ENCODE data around the gene KHDC1. TPM values are rescaled to one million over a fixed set of nuclear protein-coding genes. Genes with fewer than 3 reads are reported as not detected.

Gene KHDC1
- total and polyA plus RNA-seq, 2 of the 4 experiments (the other 2 are of a cell fraction), result 1.6 to 5.5 TPM

DNA sequence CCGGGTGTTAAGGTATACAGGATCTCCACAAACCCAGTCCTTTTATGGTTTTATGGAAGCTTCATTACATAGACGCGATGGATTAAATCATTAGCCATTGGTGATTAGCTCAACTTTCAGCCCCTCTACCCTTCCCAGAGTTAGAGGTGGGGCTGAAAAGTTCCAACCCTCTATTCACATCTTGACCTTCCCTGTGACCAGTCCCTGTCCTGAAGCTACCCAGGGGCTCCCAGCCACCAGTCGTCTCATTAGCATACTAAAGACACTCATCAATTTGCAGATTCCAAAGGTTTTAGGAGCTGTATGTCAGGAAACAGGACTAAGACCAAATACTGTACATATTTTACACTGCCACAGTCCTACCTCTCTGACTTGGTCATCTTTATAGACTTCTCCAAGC, 58.7 kb downstream of the KHDC1 start:
- CTCF ChIA-PET, result interaction anchor here (0.5 to 0.6 kb wide), 2 partner anchors 48 to 1676 kb away, joined by 3 read pairs; no protein-coding TSS in a partner anchor
- dilution Hi-C loops (cut with HindIII; ENCODE audit: low sequenced_read_pairs, unreplicated experiment) (no loop called here), intact Hi-C loops (cut with micrococcal nuclease) (no loop called here), in situ Hi-C loops (cut with MboI; ENCODE audit: low sequenced_read_pairs) (no loop called here)
- H3K4me1 ChIP-seq (ENCODE audit: control insufficient read depth, insufficient read depth, low read length), result peaks cover 3% of the 10 kb centered on the region
- H2BK5ac ChIP-seq (ENCODE audit: low read depth, low read length, poor library complexity, severe bottlenecking), result no peak overlapping the region
- H3K79me1 ChIP-seq (ENCODE audit: low read depth in 1 of 2, low read length in 2 of 2), result no peaks in the 10 kb centered on the region
- H4K8ac ChIP-seq (ENCODE audit: low read depth in 2 of 2, low read length in 2 of 2), result no peak overlapping the region
- no peak overlapping the region for H2BK20ac ChIP-seq (ENCODE audit: low read depth, low read length)
- no peak overlapping the region for H3K14ac ChIP-seq (replicated peaks; ENCODE audit: low read depth, low read length)
- no peak for ATAC-seq (ENCODE audit: low read depth)
- H3K4me3 ChIP-seq (ENCODE audit: insufficient read depth, low read depth, low read length), result no peak overlapping the region
- POLR2A ChIA-PET (ENCODE audit: unreplicated experiment), result no interaction called here
- H2BK15ac ChIP-seq (ENCODE audit: low read depth, low read length), result no peak overlapping the region
- DNase-seq, result no peak
- H3K27me3 ChIP-seq (ENCODE audit: control insufficient read depth, insufficient read depth, low read length), result no peaks in the 10 kb centered on the region; the same call in 1 of the 2 replicates
- no peak overlapping the region for H2BK120ac ChIP-seq (ENCODE audit: low read depth, low read length)
- WGBS, 2 experiments (ENCODE audit: extremely low coverage in 2 of 2, insufficient read length in 1 of 2), result 80% methylated on average over 1 of the region's 4 CpGs; no CpG with 5 or more reads in 1 of the 2 experiments
- H3K27ac ChIP-seq (ENCODE audit: insufficient read depth, low read length), result no peak overlapping the region
- H2AK5ac ChIP-seq (ENCODE audit: low read depth, low read length), result no peak overlapping the region
- no peak overlapping the region for H3K9ac ChIP-seq (ENCODE audit: low read depth, low read length)
- H3K18ac ChIP-seq (ENCODE audit: low read depth, low read length), result no peak overlapping the region
- H3K23ac ChIP-seq (ENCODE audit: low read depth, low read length), result no peak overlapping the region
- H4K5ac ChIP-seq (ENCODE audit: low read depth, low read length), result no peak overlapping the region
- H3K56ac ChIP-seq (ENCODE audit: extremely low read depth, insufficient read depth, low read length), result no peak overlapping the region
- no peaks in the 10 kb centered on the region for H4K20me1 ChIP-seq (ENCODE audit: insufficient read depth, low read length)
- no peak overlapping the region for H3K4ac ChIP-seq (ENCODE audit: low read depth, low read length)
- H3K9me3 ChIP-seq (ENCODE audit: control insufficient read depth, insufficient read depth, low read length), result no peaks in the 10 kb centered on the region
- no peaks in the 10 kb centered on the region for H3K36me3 ChIP-seq (ENCODE audit: control insufficient read depth, insufficient read depth, low read length)
- no peak overlapping the region for H2AFZ ChIP-seq (replicated peaks; ENCODE audit: low read length, poor library complexity)
- no peak overlapping the region for H2AK9ac ChIP-seq (replicated peaks; ENCODE audit: low read depth, low read length, poor library complexity)
- TF ChIP-seq MAFK (IDR thresholded peaks at IDR 0.05; ENCODE audit: low read depth, low read length), result no peak
- no peak for TF ChIP-seq RCOR1 (IDR thresholded peaks at IDR 0.05; ENCODE audit: insufficient replicate concordance, low read length)
- TF ChIP-seq, protein P1, sequence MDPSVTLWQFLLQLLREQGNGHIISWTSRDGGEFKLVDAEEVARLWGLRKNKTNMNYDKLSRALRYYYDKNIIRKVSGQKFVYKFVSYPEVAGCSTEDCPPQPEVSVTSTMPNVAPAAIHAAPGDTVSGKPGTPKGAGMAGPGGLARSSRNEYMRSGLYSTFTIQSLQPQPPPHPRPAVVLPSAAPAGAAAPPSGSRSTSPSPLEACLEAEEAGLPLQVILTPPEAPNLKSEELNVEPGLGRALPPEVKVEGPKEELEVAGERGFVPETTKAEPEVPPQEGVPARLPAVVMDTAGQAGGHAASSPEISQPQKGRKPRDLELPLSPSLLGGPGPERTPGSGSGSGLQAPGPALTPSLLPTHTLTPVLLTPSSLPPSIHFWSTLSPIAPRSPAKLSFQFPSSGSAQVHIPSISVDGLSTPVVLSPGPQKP (IDR thresholded peaks at IDR 0.05; ENCODE audit: borderline replicate concordance, low read depth, low read length), result no peak
- no peak for TF ChIP-seq RAD21 (IDR thresholded peaks at IDR 0.05; ENCODE audit: low read length)
- TF ChIP-seq, protein P2, sequence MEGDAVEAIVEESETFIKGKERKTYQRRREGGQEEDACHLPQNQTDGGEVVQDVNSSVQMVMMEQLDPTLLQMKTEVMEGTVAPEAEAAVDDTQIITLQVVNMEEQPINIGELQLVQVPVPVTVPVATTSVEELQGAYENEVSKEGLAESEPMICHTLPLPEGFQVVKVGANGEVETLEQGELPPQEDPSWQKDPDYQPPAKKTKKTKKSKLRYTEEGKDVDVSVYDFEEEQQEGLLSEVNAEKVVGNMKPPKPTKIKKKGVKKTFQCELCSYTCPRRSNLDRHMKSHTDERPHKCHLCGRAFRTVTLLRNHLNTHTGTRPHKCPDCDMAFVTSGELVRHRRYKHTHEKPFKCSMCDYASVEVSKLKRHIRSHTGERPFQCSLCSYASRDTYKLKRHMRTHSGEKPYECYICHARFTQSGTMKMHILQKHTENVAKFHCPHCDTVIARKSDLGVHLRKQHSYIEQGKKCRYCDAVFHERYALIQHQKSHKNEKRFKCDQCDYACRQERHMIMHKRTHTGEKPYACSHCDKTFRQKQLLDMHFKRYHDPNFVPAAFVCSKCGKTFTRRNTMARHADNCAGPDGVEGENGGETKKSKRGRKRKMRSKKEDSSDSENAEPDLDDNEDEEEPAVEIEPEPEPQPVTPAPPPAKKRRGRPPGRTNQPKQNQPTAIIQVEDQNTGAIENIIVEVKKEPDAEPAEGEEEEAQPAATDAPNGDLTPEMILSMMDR (conservative IDR thresholded peaks at IDR 0.05; ENCODE audit: low read depth, low read length), result no peak
- TF ChIP-seq, protein P3, sequence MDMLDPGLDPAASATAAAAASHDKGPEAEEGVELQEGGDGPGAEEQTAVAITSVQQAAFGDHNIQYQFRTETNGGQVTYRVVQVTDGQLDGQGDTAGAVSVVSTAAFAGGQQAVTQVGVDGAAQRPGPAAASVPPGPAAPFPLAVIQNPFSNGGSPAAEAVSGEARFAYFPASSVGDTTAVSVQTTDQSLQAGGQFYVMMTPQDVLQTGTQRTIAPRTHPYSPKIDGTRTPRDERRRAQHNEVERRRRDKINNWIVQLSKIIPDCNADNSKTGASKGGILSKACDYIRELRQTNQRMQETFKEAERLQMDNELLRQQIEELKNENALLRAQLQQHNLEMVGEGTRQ (IDR thresholded peaks at IDR 0.05; ENCODE audit: low read depth, low read length), result no peak
- peaks cover 4% of the 10 kb centered on the region; the same call in 1 of the 2 replicates for H3K9me1 ChIP-seq (ENCODE audit: insufficient read depth, low read length)
- no peak overlapping the region for H3K4me2 ChIP-seq (ENCODE audit: low read depth, low read length)
- H4K91ac ChIP-seq (ENCODE audit: insufficient read depth, low read depth, low read length), result no peak overlapping the region
- BruUV-seq (replicated peaks), result no TSS peak
